Measurements from ENCODE around the gene ASB9. TPM values are rescaled to one million over a fixed set of nuclear protein-coding genes. Genes with fewer than 3 reads are reported as not detected.
"Not testable (repeated sequence)": the region's sequence is repeated elsewhere in the genome, so short reads cannot be mapped to it uniquely, and the experiment has no call there.

ASB9 gene
- 4.1 TPM for polyA plus RNA-seq (ENCODE audit: insufficient read length)

- no peak for DNase-seq (ENCODE audit: low read depth)
These were observed at the start of gene ASB9 for GRCh38 chrX:15269618-15270521. Gene ASB9 (minus strand): TSS chrX:15270083. CDS start chrX:15269874, 209 bp downstream.

- DNase-seq (ENCODE audit: low read depth): no peak
These were observed 49.2 kb upstream of the ASB9 start for GRCh38 chrX:15319075-15319474.

- no peak for DNase-seq (ENCODE audit: low read depth)
These were observed 45.6 kb upstream of the ASB9 start, which contains the start of gene ASB11 for GRCh38 chrX:15315509-15315908. Gene ASB11 (minus strand): TSS chrX:15315640. CDS start chrX:15315605, 35 bp downstream.

- no peak for DNase-seq (ENCODE audit: low read depth)
These were observed 44.6 kb upstream of the ASB9 start for GRCh38 chrX:15314472-15314871.

- DNase-seq (ENCODE audit: low read depth): no peak
These were observed 41.2 kb upstream of the ASB9 start for GRCh38 chrX:15311119-15311518.

- peak; percentile 60 for DNase-seq (ENCODE audit: low read depth)
These were observed 40.2 kb upstream of the ASB9 start for GRCh38 chrX:15310117-15310516.

GRCh38 chrX:15305899-15306298 lies 36.0 kb upstream of the ASB9 start:
- not testable (repeated sequence) for DNase-seq (ENCODE audit: low read depth)

GRCh38 chrX:15301924-15302323 lies 32.0 kb upstream of the ASB9 start:
- no peak for DNase-seq (ENCODE audit: low read depth)

GRCh38 chrX:15299941-15300851 lies 30.3 kb upstream of the ASB9 start:
- no peak for DNase-seq (ENCODE audit: low read depth)

- no peak for DNase-seq (ENCODE audit: low read depth)
These were observed 28.9 kb upstream of the ASB9 start for GRCh38 chrX:15298780-15299179.

- DNase-seq (ENCODE audit: low read depth): no peak
These were observed 28.3 kb upstream of the ASB9 start for GRCh38 chrX:15298201-15298600.

- DNase-seq (ENCODE audit: low read depth): no peak
These were observed 23.6 kb upstream of the ASB9 start for GRCh38 chrX:15293451-15293850.

- DNase-seq (ENCODE audit: low read depth): no peak
These were observed 23.0 kb upstream of the ASB9 start for GRCh38 chrX:15292861-15293260.

- no peak for DNase-seq (ENCODE audit: low read depth)
These were observed 7.7 kb upstream of the ASB9 start for GRCh38 chrX:15277604-15278003.

- DNase-seq (ENCODE audit: low read depth): no peak
These were observed 5.1 kb upstream of the ASB9 start for GRCh38 chrX:15274946-15275345.

GRCh38 chrX:15273275-15273674 lies 3.4 kb upstream of the ASB9 start:
- not testable (repeated sequence) for DNase-seq (ENCODE audit: low read depth)

- no peak for DNase-seq (ENCODE audit: low read depth)
These were observed 1.9 kb upstream of the ASB9 start for GRCh38 chrX:15271757-15272156.

GRCh38 chrX:15269120-15269519 lies 763 bp downstream of the ASB9 start:
- DNase-seq (ENCODE audit: low read depth): no peak

GRCh38 chrX:15254852-15255251 lies 15.0 kb downstream of the ASB9 start:
- no peak for DNase-seq (ENCODE audit: low read depth)

GRCh38 chrX:15245896-15246295 lies 24.0 kb downstream of the ASB9 start:
- no peak for DNase-seq (ENCODE audit: low read depth)

- no peak for DNase-seq (ENCODE audit: low read depth)
These were observed 25.5 kb downstream of the ASB9 start for GRCh38 chrX:15244421-15244820.

- DNase-seq (ENCODE audit: low read depth): peak; percentile 46
These were observed 26.9 kb downstream of the ASB9 start for GRCh38 chrX:15242899-15243555.
